ENCODE measurements around the gene PWWP2A.

DNA sequence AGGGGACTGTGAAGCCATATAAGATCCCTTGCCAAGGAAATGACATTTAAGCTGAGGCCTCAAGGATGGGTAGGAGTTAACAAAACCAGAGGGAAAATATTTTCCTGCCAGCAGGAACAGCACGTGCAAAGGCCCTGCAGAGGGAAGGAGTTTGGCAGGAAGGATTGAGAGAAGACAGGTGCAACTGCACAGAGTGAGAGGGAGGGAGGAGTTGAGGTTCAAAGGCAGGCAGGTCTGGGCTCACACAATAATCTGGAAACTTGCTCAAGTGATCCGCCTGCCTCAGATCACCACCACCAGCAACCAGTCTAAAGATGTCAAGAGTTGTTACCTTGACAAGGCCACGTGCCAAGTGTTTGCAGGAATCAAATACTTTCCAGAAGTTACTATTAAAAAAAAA, 31.1 kb upstream of the PWWP2A start:
- no peak for TF ChIP-seq CTCF (conservative IDR thresholded peaks at IDR 0.05; ENCODE audit: low read length)
- no peak for TF ChIP-seq EZH2phosphoT487 (IDR thresholded peaks at IDR 0.05; ENCODE audit: borderline replicate concordance)
